ENCODE measurements around the gene MARCOL.
"Not testable (repeated sequence)": the region's sequence is repeated elsewhere in the genome, so short reads cannot be mapped to it uniquely, and the experiment has no call there.

The MARCOL gene

DNA sequence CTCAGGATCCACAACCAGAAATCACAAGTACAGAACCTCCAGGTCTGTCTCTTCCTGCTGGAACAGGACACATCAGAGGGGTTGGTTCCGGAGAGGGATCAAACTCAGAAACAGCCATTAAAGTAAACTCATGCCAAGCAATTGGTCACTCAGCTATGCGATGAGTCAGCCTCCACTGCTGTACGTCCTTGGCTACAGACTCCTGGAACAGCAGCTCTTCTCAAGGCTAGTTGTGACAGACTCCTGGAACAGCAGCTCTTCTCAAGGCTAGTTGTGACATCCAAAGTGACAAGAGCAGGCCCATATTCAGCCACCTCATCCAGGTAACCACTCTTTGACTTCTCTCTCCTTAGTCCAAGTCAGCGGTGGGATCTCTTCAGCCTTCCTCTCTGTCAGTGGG, 30.2 kb downstream of the MARCOL start, which contains the start of gene SPINK13:
TSS of gene SPINK13 (plus strand) at position 229 of the 400 bp plus-strand sequence. CDS start 1,279 bp downstream, outside the sequence.
- no peak for DNase-seq

DNA sequence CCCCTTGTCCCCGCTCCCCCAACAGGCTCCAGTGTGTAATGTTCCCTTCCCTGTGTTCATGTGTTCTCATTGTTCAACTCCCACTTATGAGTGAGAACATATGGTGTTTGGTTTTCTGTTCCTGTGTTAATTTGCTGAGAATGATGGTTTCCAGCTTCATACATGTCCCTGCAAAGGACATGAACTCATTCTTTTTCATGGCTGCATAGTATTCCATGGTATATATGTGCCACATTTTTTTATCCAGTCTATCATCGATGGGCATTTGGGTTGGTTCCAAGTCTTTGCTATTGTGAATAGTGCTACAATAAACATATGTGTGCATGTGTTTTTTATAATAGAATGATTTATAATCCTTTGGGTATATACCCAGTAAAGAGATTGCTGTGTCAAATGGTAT, 36.8 kb downstream of the MARCOL start:
- DNase-seq: not testable (repeated sequence)

GRCh38 chr5:148280893-148281292, 42.6 kb downstream of the MARCOL start:
- not testable (repeated sequence) for DNase-seq

GRCh38 chr5:148281336-148281735, 43.0 kb downstream of the MARCOL start:
- not testable (repeated sequence) for DNase-seq

DNA sequence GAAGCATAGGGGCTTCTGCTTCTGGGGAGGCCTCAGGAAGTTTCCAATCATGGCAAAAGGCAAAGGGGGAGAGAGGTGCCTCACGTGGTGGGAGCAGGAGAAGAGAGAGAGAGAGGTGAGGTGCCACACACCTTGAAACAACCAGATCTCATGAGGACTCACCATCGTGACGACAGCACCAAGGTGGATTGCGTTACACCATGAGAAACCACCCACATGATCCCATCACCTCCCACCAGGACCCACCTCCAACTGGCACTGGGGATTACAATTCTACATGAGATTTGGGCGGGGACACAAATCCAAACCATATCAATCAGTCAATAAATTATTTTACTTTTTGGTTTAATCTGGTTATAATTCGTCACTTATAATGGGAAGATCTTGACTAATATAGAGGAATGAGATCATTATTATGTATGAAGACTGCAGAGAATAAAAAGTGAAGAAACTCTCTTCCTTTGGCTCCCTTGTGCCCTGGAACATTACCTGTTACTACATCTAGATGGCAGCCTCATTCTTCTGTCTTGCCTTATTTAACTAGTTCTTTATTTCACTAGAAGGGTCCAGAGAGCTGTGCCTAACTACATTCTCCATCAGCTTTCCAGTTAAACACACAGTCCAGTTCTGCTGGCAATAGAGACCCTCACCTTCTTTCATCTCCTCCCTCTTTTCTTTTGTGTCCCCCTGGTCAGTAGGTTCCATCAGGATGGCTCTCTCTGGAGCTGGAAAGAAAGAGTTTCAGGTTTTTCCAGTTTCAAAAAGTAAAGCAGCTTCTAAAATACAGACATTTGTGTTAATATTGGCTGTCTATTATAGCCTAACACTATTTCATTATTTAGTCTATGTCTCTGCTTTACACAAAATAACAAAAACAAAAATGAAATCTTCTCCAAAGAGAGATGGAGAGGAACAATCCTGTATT, 52.2 kb downstream of the MARCOL start:
- no peak for DNase-seq
